GF-D8 (cell line): ENCODE measurements around the gene CLN6.
"Not testable (repeated sequence)": the region's sequence is repeated elsewhere in the genome, so short reads cannot be mapped to it uniquely, and the experiment has no call there.

Experiments
- DNase-seq: peaks from one replicate; lab custom pipeline; 2025; lab: John Stamatoyannopoulos, UW

CLN6 gene

GRCh38 chr15:68223171-68223570 is 6.4 kb downstream of the CLN6 start:
- DNase-seq: no peak

- not testable (repeated sequence) for DNase-seq
Measured at GRCh38 chr15:68222432-68222743, 7.1 kb downstream of the CLN6 start.

GRCh38 chr15:68221530-68222431 is 7.7 kb downstream of the CLN6 start:
- not testable (repeated sequence) for DNase-seq

GRCh38 chr15:68220967-68221366 is 8.6 kb downstream of the CLN6 start:
- no peak for DNase-seq

- DNase-seq: no peak
Measured at GRCh38 chr15:68220489-68220888, 9.0 kb downstream of the CLN6 start.

- DNase-seq: no peak
Measured at GRCh38 chr15:68218847-68219798, 10.4 kb downstream of the CLN6 start.

- DNase-seq: no peak
Measured at GRCh38 chr15:68218331-68218730, 11.2 kb downstream of the CLN6 start.

GRCh38 chr15:68217341-68217740 is 12.2 kb downstream of the CLN6 start:
- no peak for DNase-seq

GRCh38 chr15:68214838-68215254 is 14.7 kb downstream of the CLN6 start:
- no peak for DNase-seq

GRCh38 chr15:68213991-68214837 is 15.3 kb downstream of the CLN6 start:
- no peak for DNase-seq

- DNase-seq: not testable (repeated sequence)
Measured at GRCh38 chr15:68213491-68213845, 16.1 kb downstream of the CLN6 start.

- no peak for DNase-seq
Measured at GRCh38 chr15:68211656-68212320, 17.7 kb downstream of the CLN6 start.

GRCh38 chr15:68210821-68211655 is 18.5 kb downstream of the CLN6 start:
- no peak for DNase-seq

GRCh38 chr15:68210409-68210756 is 19.1 kb downstream of the CLN6 start:
- no peak for DNase-seq

GRCh38 chr15:68209735-68210408 is 19.7 kb downstream of the CLN6 start:
- DNase-seq: no peak

- no peak for DNase-seq
Measured at GRCh38 chr15:68209272-68209671, 20.3 kb downstream of the CLN6 start.

- DNase-seq: no peak
Measured at GRCh38 chr15:68208636-68209240, 20.8 kb downstream of the CLN6 start.

- DNase-seq: no peak
Measured at GRCh38 chr15:68208136-68208535, 21.4 kb downstream of the CLN6 start.

GRCh38 chr15:68207176-68207935 is 22.2 kb downstream of the CLN6 start:
- no peak for DNase-seq
